Caco-2 (cell line): ENCODE data around the gene DIRAS2. TPM values are rescaled to one million over a fixed set of nuclear protein-coding genes. Genes with fewer than 3 reads are reported as not detected.

ENCODE experiments used
- BruUV-seq: library from RNA; stranded (reverse); fragments of 400-500 nt; replicated peaks from 2 replicates; lab custom pipeline; 2021; lab: Mats Ljungman, UMichigan
- CTCF ChIA-PET: fragments of 300-600 bp; sonication (Branson Sonifier 250); formaldehyde crosslinking; loops from one replicate; lab custom pipeline; 2022; ENCODE audit warnings: antibody characterized with exemption; lab: Charles Lee
- POLR2A ChIA-PET: fragments of 300-600 bp; sonication (Branson Sonifier 250); formaldehyde crosslinking; loops from one replicate; lab custom pipeline; 2022; ENCODE audit warnings: antibody characterized with exemption; lab: Charles Lee
- DNase-seq, 2 experiments: peaks; one replicate each; pipeline versions ENCODE4 v3.0.0 to v3.0.0-alpha.2; 2020 to 2022
- H3K27me3 ChIP-seq: replicated peaks from 2 replicates; pipeline ENCODE4 v1.6.0; 2011; ENCODE audit warnings: low read length; ENCODE audit not compliant: control insufficient read depth, insufficient read depth
- H3K36me3 ChIP-seq: 2 replicates; pipeline ENCODE4 v1.5.1; 2011; ENCODE audit warnings: low read length; ENCODE audit not compliant: control insufficient read depth, insufficient read depth
- H3K4me1 ChIP-seq: fragments of 250-450 bp; sonication (Bioruptor Pico); 2 replicates; pipeline ENCODE4 v1.5.1; 2020; ENCODE audit warnings: mild to moderate bottlenecking
- H3K4me3 ChIP-seq: 2 replicates; pipeline ENCODE4 v1.5.1; 2011; ENCODE audit warnings: low read depth, mild to moderate bottlenecking, control low read depth, low read length
- H3K9me3 ChIP-seq: fragments of 250-450 bp; sonication (Bioruptor Pico); 2 replicates; pipeline ENCODE4 v1.5.1; 2020; ENCODE audit warnings: mild to moderate bottlenecking, moderate library complexity
- H3K27ac Mint-ChIP-seq: one replicate; pipeline ENCODE4 v1.8.0; 2022; ENCODE audit warnings: mixed read lengths; ENCODE audit not compliant: unreplicated experiment
- H3K27me3 Mint-ChIP-seq: one replicate; pipeline ENCODE4 v1.8.0; 2022; ENCODE audit warnings: mixed read lengths; ENCODE audit not compliant: insufficient read depth, unreplicated experiment
- H3K36me3 Mint-ChIP-seq: one replicate; pipeline ENCODE4 v1.8.0; 2022; ENCODE audit warnings: mild to moderate bottlenecking, mixed read lengths; ENCODE audit not compliant: insufficient read depth, unreplicated experiment
- H3K4me1 Mint-ChIP-seq: one replicate; pipeline ENCODE4 v1.8.0; 2022; ENCODE audit warnings: low read depth, mixed read lengths; ENCODE audit not compliant: unreplicated experiment
- H3K4me3 Mint-ChIP-seq: one replicate; pipeline ENCODE4 v1.8.0; 2022; ENCODE audit warnings: mild to moderate bottlenecking, moderate library complexity, mixed read lengths; ENCODE audit not compliant: unreplicated experiment
- H3K9me3 Mint-ChIP-seq: one replicate; pipeline ENCODE4 v1.8.0; 2022; ENCODE audit warnings: mixed read lengths; ENCODE audit not compliant: unreplicated experiment
- intact Hi-C: fragments of 100-400 bp; cut with micrococcal nuclease; formaldehyde crosslinking; loops from one replicate; pipeline ENCODE4 v1.10.0; 2022; ENCODE audit not compliant: unreplicated experiment
- total RNA-seq: library from RNA; stranded (reverse); gene quantifications from 2 replicates; pipeline ENCODE4 v1.2.3, GENCODE V29; 2022
- TF ChIP-seq, protein P1 (sequence below), 2 experiments: fragments of 200-600 bp in 1 of 2; IDR thresholded peaks; 1 replicate in 1 of 2; 2 replicates in 1 of 2; pipeline versions ENCODE4 v1.5.1 to v1.8.0; 2011 to 2022; ENCODE audit warnings: antibody characterized with exemption in 1 of 2, control low read depth in 1 of 2, inconsistent platforms in 1 of 2, low read depth in 1 of 2, low read length in 1 of 2, mild to moderate bottlenecking in 1 of 2, moderate library complexity in 1 of 2; ENCODE audit not compliant: insufficient read depth in 1 of 2, severe bottlenecking in 1 of 2, unreplicated experiment in 1 of 2

Gene DIRAS2
- total RNA-seq, 1 experiment from 2014 or later, result 0.09 TPM

DNA sequence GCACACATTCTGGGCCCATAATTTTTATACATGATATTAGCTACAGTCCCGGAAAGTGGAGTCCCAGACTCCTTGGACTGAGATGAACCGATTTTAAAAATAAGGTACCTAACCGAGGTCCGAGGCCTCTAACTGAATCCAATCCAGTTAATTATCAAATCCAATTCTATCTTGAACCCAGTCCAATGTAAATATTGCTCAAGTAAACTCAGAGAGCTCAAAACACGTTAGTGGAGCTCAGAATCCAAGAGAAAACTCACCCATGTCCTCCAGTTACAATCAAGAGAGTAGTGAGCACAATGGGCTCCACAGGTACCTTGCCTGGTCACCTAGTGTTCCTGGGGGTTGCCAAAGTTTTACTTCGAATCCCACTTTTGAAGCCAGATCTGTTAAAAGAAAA lies 37.9 kb upstream of the DIRAS2 start:
- Histone ChIP-seq H3K9me3 (no peaks in the 10 kb centered on the region), H3K4me3 (no peak overlapping the region), H3K27me3 (no peaks in the 10 kb centered on the region), H3K36me3 (no peaks in the 10 kb centered on the region), H3K4me1 (no peaks in the 10 kb centered on the region)
- Mint-ChIP-seq H3K9me3 (no peaks in the 10 kb centered on the region), H3K27ac (no peak overlapping the region), H3K36me3 (no peaks in the 10 kb centered on the region), H3K27me3 (no peaks in the 10 kb centered on the region), H3K4me1 (no peaks in the 10 kb centered on the region), H3K4me3 (no peak overlapping the region)
- DNase-seq, result no peak
- TF ChIP-seq, protein P1, sequence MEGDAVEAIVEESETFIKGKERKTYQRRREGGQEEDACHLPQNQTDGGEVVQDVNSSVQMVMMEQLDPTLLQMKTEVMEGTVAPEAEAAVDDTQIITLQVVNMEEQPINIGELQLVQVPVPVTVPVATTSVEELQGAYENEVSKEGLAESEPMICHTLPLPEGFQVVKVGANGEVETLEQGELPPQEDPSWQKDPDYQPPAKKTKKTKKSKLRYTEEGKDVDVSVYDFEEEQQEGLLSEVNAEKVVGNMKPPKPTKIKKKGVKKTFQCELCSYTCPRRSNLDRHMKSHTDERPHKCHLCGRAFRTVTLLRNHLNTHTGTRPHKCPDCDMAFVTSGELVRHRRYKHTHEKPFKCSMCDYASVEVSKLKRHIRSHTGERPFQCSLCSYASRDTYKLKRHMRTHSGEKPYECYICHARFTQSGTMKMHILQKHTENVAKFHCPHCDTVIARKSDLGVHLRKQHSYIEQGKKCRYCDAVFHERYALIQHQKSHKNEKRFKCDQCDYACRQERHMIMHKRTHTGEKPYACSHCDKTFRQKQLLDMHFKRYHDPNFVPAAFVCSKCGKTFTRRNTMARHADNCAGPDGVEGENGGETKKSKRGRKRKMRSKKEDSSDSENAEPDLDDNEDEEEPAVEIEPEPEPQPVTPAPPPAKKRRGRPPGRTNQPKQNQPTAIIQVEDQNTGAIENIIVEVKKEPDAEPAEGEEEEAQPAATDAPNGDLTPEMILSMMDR (IDR thresholded peaks at IDR 0.05; ENCODE audit: insufficient read depth in 1 of 2, low read depth in 1 of 2, low read length in 1 of 2, severe bottlenecking in 1 of 2, unreplicated experiment in 1 of 2), result no peak
- intact Hi-C loops, result no loop called here
- no TSS peak for BruUV-seq
- POLR2A ChIA-PET, result no interaction called here
- CTCF ChIA-PET, result no interaction called here

DNA sequence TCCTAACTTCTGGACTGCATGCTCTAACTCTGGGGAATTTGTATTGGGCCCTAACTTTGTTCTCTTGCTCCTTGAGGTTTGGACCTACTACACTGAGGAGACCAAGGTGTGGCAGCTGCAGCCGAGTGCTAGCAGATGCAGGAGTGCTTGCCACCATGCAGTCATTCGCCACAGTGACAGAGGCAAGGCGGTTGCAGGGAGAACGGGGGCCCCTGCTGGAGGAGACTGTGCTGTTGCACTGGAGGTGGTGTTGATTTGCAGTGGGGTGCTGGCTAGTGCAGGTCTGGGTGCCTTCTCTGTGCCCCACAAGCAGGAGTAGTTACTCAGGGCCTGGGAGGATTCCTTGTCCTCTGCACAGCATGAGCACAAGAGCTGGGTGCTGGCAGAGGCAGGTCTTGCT lies 22.4 kb upstream of the DIRAS2 start:
- ChIA-PET CTCF (no interaction called here), POLR2A (no interaction called here)
- no TSS peak for BruUV-seq
- DNase-seq, result no peak
- Mint-ChIP-seq H3K4me1 (no peaks in the 10 kb centered on the region), H3K27me3 (peaks cover 6% of the 10 kb centered on the region), H3K9me3 (no peaks in the 10 kb centered on the region), H3K36me3 (no peaks in the 10 kb centered on the region), H3K27ac (no peak overlapping the region), H3K4me3 (no peak overlapping the region)
- Histone ChIP-seq H3K9me3 (no peaks in the 10 kb centered on the region), H3K4me3 (no peak overlapping the region), H3K27me3 (no peaks in the 10 kb centered on the region), H3K4me1 (no peaks in the 10 kb centered on the region), H3K36me3 (no peaks in the 10 kb centered on the region)
- intact Hi-C loops, result no loop called here
- TF ChIP-seq, protein P1 (IDR thresholded peaks at IDR 0.05; ENCODE audit: insufficient read depth in 1 of 2, low read depth in 1 of 2, low read length in 1 of 2, severe bottlenecking in 1 of 2, unreplicated experiment in 1 of 2), result no peak

DNA sequence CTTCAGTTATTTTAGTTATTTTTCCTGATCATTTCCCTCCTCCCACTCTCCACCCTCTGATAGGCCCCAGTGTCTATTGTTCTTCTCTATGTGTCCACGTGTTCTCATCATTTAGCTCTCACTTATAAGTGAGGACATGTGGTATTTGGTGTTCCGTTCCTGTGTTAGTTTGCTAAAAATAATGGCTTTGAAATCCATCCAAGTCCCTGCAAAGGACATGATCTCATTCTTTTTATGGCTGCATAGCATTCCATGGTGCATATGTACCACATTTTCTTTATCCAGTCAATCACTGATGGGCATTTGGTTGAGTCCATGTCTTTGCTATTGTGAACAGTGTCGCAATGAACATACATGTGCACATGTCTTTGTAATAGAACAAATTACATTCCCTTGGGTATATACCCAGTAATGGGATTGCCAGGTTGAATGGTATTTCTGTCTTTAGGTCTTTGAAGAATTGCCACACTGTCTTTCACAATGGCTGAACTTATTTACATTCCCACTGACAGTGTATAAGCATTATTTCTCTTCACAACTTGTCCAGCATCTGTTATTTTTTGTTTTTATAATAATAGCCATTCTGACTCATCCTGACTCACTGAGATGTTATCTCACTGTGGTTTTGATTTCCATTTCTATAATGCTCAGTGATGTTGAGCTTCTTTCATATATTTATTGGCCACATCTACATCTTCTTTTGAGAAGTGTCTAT lies 17.2 kb upstream of the DIRAS2 start:
- no peak overlapping the region for H3K4me3 Mint-ChIP-seq
- H3K4me3 ChIP-seq, result no peak overlapping the region
- peaks cover 14% of the 10 kb centered on the region for H3K27me3 Mint-ChIP-seq
- intact Hi-C loops, result no loop called here
- no peak for DNase-seq
- H3K4me1 Mint-ChIP-seq, result no peaks in the 10 kb centered on the region
- no peaks in the 10 kb centered on the region for H3K27me3 ChIP-seq
- no peak overlapping the region for H3K27ac Mint-ChIP-seq
- POLR2A ChIA-PET, result no interaction called here
- no peaks in the 10 kb centered on the region for H3K36me3 Mint-ChIP-seq
- H3K4me1 ChIP-seq, result no peaks in the 10 kb centered on the region
- no TSS peak for BruUV-seq
- H3K36me3 ChIP-seq, result no peaks in the 10 kb centered on the region
- CTCF ChIA-PET, result no interaction called here
- H3K9me3 Mint-ChIP-seq, result no peaks in the 10 kb centered on the region
- no peaks in the 10 kb centered on the region for H3K9me3 ChIP-seq
- TF ChIP-seq, protein P1 (IDR thresholded peaks at IDR 0.05; ENCODE audit: insufficient read depth in 1 of 2, low read depth in 1 of 2, low read length in 1 of 2, severe bottlenecking in 1 of 2, unreplicated experiment in 1 of 2), result no peak
